MCF 10A (cell line): ENCODE results near the gene MEI4. TPM values are rescaled to one million over a fixed set of nuclear protein-coding genes. Genes with fewer than 3 reads are reported as not detected.
A peak's percentile ranks its signal among the peaks of the same experiment; 100 is the strongest.
"Not testable (repeated sequence)": the region's sequence is repeated elsewhere in the genome, so short reads cannot be mapped to it uniquely, and the experiment has no call there.

Source experiments
- BruUV-seq: library from RNA; stranded (reverse); fragments of 400-500 nt; replicated peaks from 2 replicates; lab custom pipeline; 2021; lab: Mats Ljungman, UMichigan
- CTCF ChIA-PET: fragments of 300-600 bp; sonication (Branson Sonifier 250); formaldehyde crosslinking; extraction: SDS; loops from one replicate; lab custom pipeline; 2021; ENCODE audit warnings: antibody characterized with exemption, inconsistent platforms; lab: Yijun Ruan, JAX
- POLR2A ChIA-PET: fragments of 300-600, 350-650 bp; sonication (Branson Sonifier 250); formaldehyde crosslinking; extraction: SDS; loops from one replicate; lab custom pipeline; 2020; ENCODE audit warnings: antibody characterized with exemption, inconsistent platforms; lab: Yijun Ruan, JAX
- DNase-seq: peaks from one replicate; pipeline ENCODE4 v3.0.0-alpha.2; 2018; ENCODE audit not compliant: unreplicated experiment
- H3K27ac Mint-ChIP-seq: one replicate; pipeline ENCODE4 v1.8.0; 2022; ENCODE audit warnings: mild to moderate bottlenecking, low read depth, mixed read lengths; ENCODE audit not compliant: unreplicated experiment
- H3K27me3 Mint-ChIP-seq: one replicate; pipeline ENCODE4 v1.8.0; 2022; ENCODE audit warnings: mixed read lengths; ENCODE audit not compliant: insufficient read depth, unreplicated experiment
- H3K36me3 Mint-ChIP-seq: one replicate; pipeline ENCODE4 v1.8.0; 2022; ENCODE audit warnings: mild to moderate bottlenecking, moderate library complexity, mixed read lengths; ENCODE audit not compliant: insufficient read depth, unreplicated experiment
- H3K4me1 Mint-ChIP-seq: one replicate; pipeline ENCODE4 v1.8.0; 2022; ENCODE audit warnings: mixed read lengths; ENCODE audit not compliant: insufficient read depth, unreplicated experiment
- H3K4me3 Mint-ChIP-seq: one replicate; pipeline ENCODE4 v1.8.0; 2022; ENCODE audit warnings: mild to moderate bottlenecking, moderate library complexity, mixed read lengths; ENCODE audit not compliant: unreplicated experiment
- H3K9me3 Mint-ChIP-seq: one replicate; pipeline ENCODE4 v1.8.0; 2022; ENCODE audit warnings: mixed read lengths; ENCODE audit not compliant: unreplicated experiment
- intact Hi-C: fragments of 100-400 bp; cut with micrococcal nuclease; formaldehyde crosslinking; loops from 2 replicates; pipeline ENCODE4 v1.14.1; 2022
- total RNA-seq: library from RNA; stranded (reverse); gene quantifications from 2 replicates; pipeline ENCODE4 v1.2.3, GENCODE V29; 2022
- TF ChIP-seq, protein P1 (sequence below): fragments of 200-600 bp; IDR thresholded peaks from one replicate; pipeline ENCODE4 v1.8.0; 2022; ENCODE audit warnings: antibody characterized with exemption, mild to moderate bottlenecking; ENCODE audit not compliant: unreplicated experiment

The MEI4 gene
- total RNA-seq, 1 experiment from 2014 or later, result not detected

GRCh38 chr6:77740380-77740779 lies 87.5 kb downstream of the MEI4 start:
- CTCF ChIA-PET, result no interaction called here
- peak; percentile 43 for DNase-seq

DNA sequence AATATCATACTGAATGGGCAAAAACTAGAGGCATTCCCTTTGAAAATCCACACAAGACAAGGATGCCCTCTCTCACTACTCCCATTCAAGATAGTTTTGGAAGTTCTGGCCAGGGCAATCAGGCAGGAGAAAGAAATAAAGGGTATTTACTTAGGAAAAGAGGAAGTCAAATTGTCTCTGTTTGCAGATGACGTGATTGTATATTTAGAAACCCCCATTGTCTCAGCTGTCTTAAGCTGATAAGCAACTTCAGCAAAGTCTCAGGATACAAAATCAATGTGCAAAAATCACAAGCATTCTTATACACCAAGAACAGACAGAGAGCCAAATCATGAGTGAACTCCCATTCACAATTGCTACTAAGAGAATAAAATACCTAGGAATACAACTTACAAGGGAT lies 99.3 kb downstream of the MEI4 start:
- H3K4me1 Mint-ChIP-seq, H3K27me3 Mint-ChIP-seq, BruUV-seq, H3K4me3 Mint-ChIP-seq, H3K36me3 Mint-ChIP-seq, H3K27ac Mint-ChIP-seq, CTCF ChIA-PET, intact Hi-C loops, DNase-seq, POLR2A ChIA-PET: not testable (repeated sequence)
- peaks cover 16% of the 10 kb centered on the region for H3K9me3 Mint-ChIP-seq

More at GRCh38 chr6:77740380-77740779, 87.5 kb downstream of the MEI4 start:
- POLR2A ChIA-PET, result no interaction called here
- BruUV-seq, result no TSS peak
- Mint-ChIP-seq H3K4me3 (no peak overlapping the region), H3K9me3 (peaks cover 7% of the 10 kb centered on the region), H3K36me3 (peaks cover 6% of the 10 kb centered on the region), H3K4me1 (no peaks in the 10 kb centered on the region), H3K27ac (no peak overlapping the region), H3K27me3 (no peaks in the 10 kb centered on the region)
- TF ChIP-seq, protein P1, sequence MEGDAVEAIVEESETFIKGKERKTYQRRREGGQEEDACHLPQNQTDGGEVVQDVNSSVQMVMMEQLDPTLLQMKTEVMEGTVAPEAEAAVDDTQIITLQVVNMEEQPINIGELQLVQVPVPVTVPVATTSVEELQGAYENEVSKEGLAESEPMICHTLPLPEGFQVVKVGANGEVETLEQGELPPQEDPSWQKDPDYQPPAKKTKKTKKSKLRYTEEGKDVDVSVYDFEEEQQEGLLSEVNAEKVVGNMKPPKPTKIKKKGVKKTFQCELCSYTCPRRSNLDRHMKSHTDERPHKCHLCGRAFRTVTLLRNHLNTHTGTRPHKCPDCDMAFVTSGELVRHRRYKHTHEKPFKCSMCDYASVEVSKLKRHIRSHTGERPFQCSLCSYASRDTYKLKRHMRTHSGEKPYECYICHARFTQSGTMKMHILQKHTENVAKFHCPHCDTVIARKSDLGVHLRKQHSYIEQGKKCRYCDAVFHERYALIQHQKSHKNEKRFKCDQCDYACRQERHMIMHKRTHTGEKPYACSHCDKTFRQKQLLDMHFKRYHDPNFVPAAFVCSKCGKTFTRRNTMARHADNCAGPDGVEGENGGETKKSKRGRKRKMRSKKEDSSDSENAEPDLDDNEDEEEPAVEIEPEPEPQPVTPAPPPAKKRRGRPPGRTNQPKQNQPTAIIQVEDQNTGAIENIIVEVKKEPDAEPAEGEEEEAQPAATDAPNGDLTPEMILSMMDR, result peak; percentile 41
- intact Hi-C loops, result loop anchor here (1.0 to 10.0 kb wide), 4 partner anchors 186 to 1095 kb away; no protein-coding TSS in a partner anchor

DNA sequence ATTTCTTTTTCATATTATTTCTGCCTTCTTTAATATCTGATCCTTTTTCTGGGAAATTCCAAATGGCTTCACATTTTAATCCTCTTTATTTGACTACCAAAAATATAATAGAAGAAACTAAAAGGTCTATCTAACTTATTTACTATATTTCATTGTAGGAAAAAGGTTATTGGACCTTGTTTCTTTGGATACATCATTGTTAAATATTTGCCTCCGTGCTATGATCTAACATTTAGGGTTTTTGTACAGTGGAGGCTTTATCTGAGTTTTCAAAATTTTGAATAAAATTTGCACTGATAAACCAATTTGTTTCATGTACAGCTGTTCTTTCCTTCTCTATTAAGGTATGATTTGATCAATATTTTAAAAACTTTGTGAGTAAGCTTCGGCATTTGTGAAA lies 109.5 kb downstream of the MEI4 start:
- ChIA-PET POLR2A (no interaction called here), CTCF (no interaction called here)
- Mint-ChIP-seq H3K36me3 (no peaks in the 10 kb centered on the region), H3K4me1 (no peaks in the 10 kb centered on the region), H3K9me3 (no peaks in the 10 kb centered on the region), H3K4me3 (no peak overlapping the region), H3K27ac (no peak overlapping the region), H3K27me3 (no peaks in the 10 kb centered on the region)
- intact Hi-C loops, result no loop called here
- no TSS peak for BruUV-seq
- DNase-seq, result no peak
- TF ChIP-seq, protein P1, result no peak

DNA sequence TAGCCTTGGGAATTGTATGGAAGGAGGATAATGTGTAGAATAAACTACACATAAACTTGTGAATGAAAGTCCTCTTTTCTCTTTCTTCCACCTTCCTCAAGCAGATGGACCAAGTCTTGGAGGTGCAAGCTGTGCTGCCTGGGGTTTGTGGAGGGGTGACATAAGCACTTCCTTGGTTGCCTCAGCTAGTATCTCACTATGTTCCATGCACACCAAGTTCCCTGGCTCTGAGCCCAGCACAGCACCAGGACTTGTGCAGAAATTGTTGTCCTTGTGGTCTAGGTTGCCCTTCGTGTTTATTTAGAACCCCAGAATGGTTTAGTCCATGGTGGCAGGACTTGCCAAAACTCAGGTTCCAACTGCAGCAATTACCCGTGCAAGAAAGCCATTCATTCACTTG lies 110.3 kb downstream of the MEI4 start:
- BruUV-seq, result no TSS peak
- Mint-ChIP-seq H3K36me3 (no peaks in the 10 kb centered on the region), H3K4me1 (no peaks in the 10 kb centered on the region), H3K9me3 (no peaks in the 10 kb centered on the region), H3K27me3 (no peaks in the 10 kb centered on the region), H3K27ac (no peak overlapping the region), H3K4me3 (no peak overlapping the region)
- TF ChIP-seq, protein P1, result no peak
- CTCF ChIA-PET, result no interaction called here
- no peak for DNase-seq
- POLR2A ChIA-PET, result no interaction called here
- intact Hi-C loops, result no loop called here

DNA sequence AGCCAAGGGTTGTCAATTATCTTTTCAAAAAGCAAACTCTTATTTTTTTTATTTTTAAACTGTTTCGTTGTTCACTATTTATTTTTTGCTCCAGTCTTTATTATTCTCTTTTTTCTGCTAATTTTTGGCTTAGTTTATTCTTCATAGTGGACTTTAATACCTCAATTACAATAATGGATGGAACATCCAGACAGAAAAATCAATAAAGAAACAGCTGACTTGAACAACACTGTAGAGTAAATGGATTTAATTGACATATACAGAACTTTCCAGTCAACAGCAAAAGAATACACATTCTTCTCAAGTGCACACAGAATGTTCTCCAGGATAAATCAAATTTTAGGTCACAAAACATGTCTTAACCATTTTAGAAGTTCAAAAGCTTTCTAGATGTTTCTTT lies 111.5 kb downstream of the MEI4 start:
- Mint-ChIP-seq H3K36me3 (no peaks in the 10 kb centered on the region), H3K27me3 (no peaks in the 10 kb centered on the region), H3K4me3 (no peak overlapping the region), H3K27ac (no peak overlapping the region), H3K9me3 (no peaks in the 10 kb centered on the region), H3K4me1 (no peaks in the 10 kb centered on the region)
- intact Hi-C loops, result no loop called here
- DNase-seq, result no peak
- CTCF ChIA-PET, result no interaction called here
- BruUV-seq, result no TSS peak
- POLR2A ChIA-PET, result interaction anchor here (0.7 kb wide), 1 partner anchor 18 kb away, joined by 3 read pairs; no protein-coding TSS in a partner anchor
- TF ChIP-seq, protein P1, result no peak
